PC-9 (cell line): Measurements from ENCODE around the gene ABCC2.

Experiments
- CTCF ChIP-seq: fragments of 200-600 bp; sonication (generic); conservative IDR thresholded peaks from 2 replicates; pipeline ENCODE4 v1.6.1; 2017; ENCODE audit warnings: mixed run types, antibody characterized with exemption, mild to moderate bottlenecking, moderate library complexity
- EZH2 ChIP-seq: fragments of 200-600 bp; sonication (generic); IDR thresholded peaks from 2 replicates; pipeline ENCODE4 v1.8.0; 2017; ENCODE audit warnings: antibody characterized with exemption, low read depth

- TF ChIP-seq CTCF, result no peak
- TF ChIP-seq EZH2, result no peak
These were observed 22.1 kb upstream of the ABCC2 start for GRCh38 chr10:99760321-99760720.
